H9 (cell line): ENCODE data around the gene TRIP6. TPM values are rescaled to one million over a fixed set of nuclear protein-coding genes. Genes with fewer than 3 reads are reported as not detected.

Experiments
- DNase-seq: peaks from one replicate; pipeline ENCODE4 v3.0.0-alpha.2; 2017
- H2AFZ ChIP-seq: one replicate; pipeline ENCODE4 v1.6.1; 2013; ENCODE audit warnings: mild to moderate bottlenecking, low read length, control low read depth, moderate library complexity
- H2AK5ac ChIP-seq: 2 replicates; pipeline ENCODE4 v1.6.1; 2013; ENCODE audit warnings: low read length, control low read depth, mixed read lengths; ENCODE audit not compliant: insufficient read length
- H2BK120ac ChIP-seq: one replicate; pipeline ENCODE4 v1.6.1; 2013; ENCODE audit warnings: low read depth, mild to moderate bottlenecking, low read length, control low read depth, inconsistent platforms; ENCODE audit not compliant: poor library complexity, severe bottlenecking
- H2BK12ac ChIP-seq: 2 replicates; pipeline ENCODE4 v1.6.1; 2013; ENCODE audit warnings: low read length, control low read depth, mixed read lengths, low read depth; ENCODE audit not compliant: insufficient read length
- H2BK15ac ChIP-seq: 2 replicates; pipeline ENCODE4 v1.6.1; 2013; ENCODE audit warnings: low read depth, low read length, control low read depth
- H2BK20ac ChIP-seq: one replicate; pipeline ENCODE4 v1.6.1; 2013; ENCODE audit warnings: low read depth, mild to moderate bottlenecking, low read length, control low read depth, inconsistent platforms; ENCODE audit not compliant: poor library complexity, severe bottlenecking
- H2BK5ac ChIP-seq: 2 replicates; pipeline ENCODE4 v1.6.1; 2013; ENCODE audit warnings: low read length, control low read depth, mixed read lengths; ENCODE audit not compliant: insufficient read length
- H3K14ac ChIP-seq: 2 replicates; pipeline ENCODE4 v1.6.1; 2013; ENCODE audit warnings: low read length, control low read depth; ENCODE audit not compliant: insufficient read depth
- H3K18ac ChIP-seq: 2 replicates; pipeline ENCODE4 v1.6.1; 2013; ENCODE audit warnings: low read depth, mild to moderate bottlenecking, mixed read lengths, low read length, control low read depth; ENCODE audit not compliant: insufficient read length
- H3K23ac ChIP-seq: 2 replicates; pipeline ENCODE4 v1.6.1; 2013; ENCODE audit warnings: low read length, control low read depth, mixed read lengths, low read depth; ENCODE audit not compliant: insufficient read length
- H3K23me2 ChIP-seq: 2 replicates; pipeline ENCODE4 v1.6.1; 2013; ENCODE audit warnings: low read depth, mild to moderate bottlenecking, mixed read lengths, low read length, control low read depth; ENCODE audit not compliant: insufficient read length, poor library complexity, severe bottlenecking
- H3K27ac ChIP-seq: 2 replicates; pipeline ENCODE4 v1.5.1; 2013; ENCODE audit warnings: low read length, control low read depth, mixed read lengths, low read depth; ENCODE audit not compliant: insufficient read length
- H3K27me3 ChIP-seq: 2 replicates; pipeline ENCODE4 v1.6.1; 2013; ENCODE audit warnings: low read length, control low read depth, inconsistent platforms; ENCODE audit not compliant: insufficient read depth
- H3K4ac ChIP-seq: 2 replicates; pipeline ENCODE4 v1.6.1; 2013; ENCODE audit warnings: low read depth, mild to moderate bottlenecking, control low read depth, inconsistent platforms, low read length, moderate library complexity
- H3K4me1 ChIP-seq: 2 replicates; pipeline ENCODE4 v1.6.1; 2013; ENCODE audit warnings: low read length, control low read depth, inconsistent platforms; ENCODE audit not compliant: insufficient read depth
- H3K4me2 ChIP-seq: 2 replicates; pipeline ENCODE4 v1.6.1; 2013; ENCODE audit warnings: low read length, control low read depth, mixed read lengths; ENCODE audit not compliant: insufficient read length, insufficient read depth
- H3K56ac ChIP-seq: 2 replicates; pipeline ENCODE4 v1.6.1; 2013; ENCODE audit warnings: low read depth, mild to moderate bottlenecking, mixed read lengths, low read length, control low read depth; ENCODE audit not compliant: insufficient read length
- H3K79me1 ChIP-seq: 2 replicates; pipeline ENCODE4 v1.6.1; 2013; ENCODE audit warnings: low read depth, mild to moderate bottlenecking, moderate library complexity, low read length, control low read depth, inconsistent platforms; ENCODE audit not compliant: insufficient read depth, poor library complexity, severe bottlenecking
- H3K79me2 ChIP-seq: 2 replicates; pipeline ENCODE4 v1.6.1; 2013; ENCODE audit warnings: low read length, control low read depth, inconsistent platforms; ENCODE audit not compliant: insufficient read depth
- H3K9ac ChIP-seq: 2 replicates; pipeline ENCODE4 v1.6.1; 2013; ENCODE audit warnings: low read length, control low read depth, mixed read lengths; ENCODE audit not compliant: insufficient read length; ENCODE audit errors: extremely low read depth
- H3K9me3 ChIP-seq: one replicate; pipeline ENCODE4 v1.6.1; 2013; ENCODE audit warnings: low read depth, low read length, inconsistent platforms; ENCODE audit not compliant: control insufficient read depth
- H3T11ph ChIP-seq: one replicate; pipeline ENCODE4 v1.6.1; 2013; ENCODE audit warnings: mild to moderate bottlenecking, low read length, control low read depth, inconsistent platforms
- H4K20me1 ChIP-seq: one replicate; pipeline ENCODE4 v1.6.1; 2013; ENCODE audit not compliant: control insufficient read depth, insufficient read length, insufficient read depth
- H4K5ac ChIP-seq: 2 replicates; pipeline ENCODE4 v1.6.1; 2013; ENCODE audit warnings: low read depth, mild to moderate bottlenecking, mixed read lengths, low read length, control low read depth; ENCODE audit not compliant: insufficient read length
- H4K8ac ChIP-seq: replicated peaks from 2 replicates; pipeline ENCODE4 v1.6.1; 2013; ENCODE audit warnings: low read length, control low read depth, mixed read lengths, low read depth; ENCODE audit not compliant: insufficient read length
- H4K91ac ChIP-seq: 2 replicates; pipeline ENCODE4 v1.6.1; 2013; ENCODE audit warnings: low read depth, mild to moderate bottlenecking, moderate library complexity, mixed read lengths, low read length, control low read depth; ENCODE audit not compliant: insufficient read length
- H3K27ac Mint-ChIP-seq, 3 experiments: 2 replicates in 2 of 3; 3 replicates in 1 of 3; pipeline ENCODE4 v1.8.0; 2020 to 2021; ENCODE audit warnings: mixed read lengths in 3 of 3, mild to moderate bottlenecking in 1 of 3, moderate library complexity in 1 of 3
- H3K27me3 Mint-ChIP-seq: 2 replicates; pipeline ENCODE4 v1.8.0; 2021; ENCODE audit warnings: low read depth, mild to moderate bottlenecking, moderate library complexity, mixed read lengths
- H3K36me3 Mint-ChIP-seq, 3 experiments: 2 replicates in 2 of 3; 3 replicates in 1 of 3; pipeline ENCODE4 v1.8.0; 2020 to 2021; ENCODE audit warnings: low read depth in 3 of 3, mixed read lengths in 3 of 3; ENCODE audit not compliant: insufficient read depth in 1 of 3
- H3K4me1 Mint-ChIP-seq, 2 experiments: 2 replicates each; pipeline ENCODE4 v1.8.0; 2020; ENCODE audit warnings: mixed read lengths in 2 of 2
- H3K4me3 Mint-ChIP-seq, 2 experiments: 2 replicates in 1 of 2; 3 replicates in 1 of 2; pipeline ENCODE4 v1.8.0; 2020 to 2021; ENCODE audit warnings: mild to moderate bottlenecking in 2 of 2, mixed read lengths in 2 of 2, moderate library complexity in 1 of 2
- H3K9me3 Mint-ChIP-seq, 2 experiments: 2 replicates in 1 of 2; 3 replicates in 1 of 2; pipeline ENCODE4 v1.8.0; 2020; ENCODE audit warnings: mild to moderate bottlenecking in 2 of 2, mixed read lengths in 2 of 2, moderate library complexity in 1 of 2
- CTCF ChIP-seq: fragments of 200-600 bp; sonication (generic); conservative IDR thresholded peaks from 3 replicates; pipeline ENCODE4 v1.8.0; 2021; ENCODE audit warnings: antibody characterized with exemption, mild to moderate bottlenecking
- WGBS: extraction: QIAGEN DNeasy Blood & Tissue Kit; methylation state at CpG from one replicate; pipeline ENCODE4 v1.1.7; 2013; ENCODE audit warnings: missing lambda C conversion rate, low lambda C conversion rate, mixed read lengths; ENCODE audit not compliant: insufficient read length; ENCODE audit errors: extremely low coverage; 5-methylcytosine and 5-hydroxymethylcytosine counted together
- total RNA-seq: library from RNA; stranded (reverse); gene quantifications from 2 replicates; pipeline ENCODE4 v1.2.1, GENCODE V29; 2021

Gene TRIP6
- total RNA-seq, 1 experiment from 2014 or later, result 122 TPM

GRCh38 chr7:100860702-100861615 lies 6.2 kb upstream of the TRIP6 start:
- H3K4me2 ChIP-seq, result no peak overlapping the region
- no peak overlapping the region for H4K5ac ChIP-seq
- no peak overlapping the region for H3K27ac ChIP-seq
- H2AFZ ChIP-seq, result no peak overlapping the region
- H3K23me2 ChIP-seq, result no peaks in the 10 kb centered on the region
- peaks cover 0 to 5% of the 10 kb centered on the region in 2 experiments; a peak in 1 of 4 replicates for H3K4me1 Mint-ChIP-seq
- no peak overlapping the region for H3K4ac ChIP-seq
- H3K27ac Mint-ChIP-seq, result no peak overlapping the region
- no peaks in the 10 kb centered on the region for H3K27me3 Mint-ChIP-seq
- H2BK12ac ChIP-seq, result no peak overlapping the region
- no peak overlapping the region for H3K23ac ChIP-seq
- H2BK5ac ChIP-seq, result no peak overlapping the region
- H2AK5ac ChIP-seq, result no peak overlapping the region
- no peak overlapping the region for H3K18ac ChIP-seq
- no peak overlapping the region for H2BK20ac ChIP-seq
- no peak overlapping the region for H3K9ac ChIP-seq
- H4K20me1 ChIP-seq, result no peaks in the 10 kb centered on the region
- peak overlapping the region in 1 of 2 experiments; percentile 32; a peak in 1 of 5 replicates for H3K4me3 Mint-ChIP-seq
- no peak overlapping the region for H3T11ph ChIP-seq
- no peak overlapping the region for H3K14ac ChIP-seq
- TF ChIP-seq CTCF, result no peak
- H4K91ac ChIP-seq, result no peak overlapping the region
- H3K79me1 ChIP-seq, result no peaks in the 10 kb centered on the region
- WGBS, result no CpG with 5 or more reads among the region's 18 CpGs
- DNase-seq, result no peak
- H3K56ac ChIP-seq, result no peak overlapping the region
- no peaks in the 10 kb centered on the region; a peak in 1 of 5 replicates for H3K9me3 Mint-ChIP-seq
- no peak overlapping the region for H4K8ac ChIP-seq
- peaks cover 23 to 51% (median 41%) of the 10 kb centered on the region in 3 experiments; a peak in 6 of 7 replicates for H3K36me3 Mint-ChIP-seq
- H3K4me1 ChIP-seq, result no peaks in the 10 kb centered on the region
- no peak overlapping the region for H2BK120ac ChIP-seq
- no peaks in the 10 kb centered on the region for H3K9me3 ChIP-seq
- no peak overlapping the region for H2BK15ac ChIP-seq
- no peaks in the 10 kb centered on the region for H3K27me3 ChIP-seq
- no peaks in the 10 kb centered on the region for H3K79me2 ChIP-seq
